ENCODE results near the gene SCML2. TPM values are rescaled to one million over a fixed set of nuclear protein-coding genes. Genes with fewer than 3 reads are reported as not detected.

SCML2 gene
- total and polyA plus RNA-seq, 2 of the 8 experiments (the other 6 are each of a cell fraction or from before 2014, with no cell fraction given): 14.6 to 18.9 TPM

GRCh38 chrX:18354369-18355223, at the start of gene SCML2 (continued):
- TF ChIP-seq SP1 (IDR thresholded peaks at IDR 0.05; ENCODE audit: low read depth, low read length): no peak
- TF ChIP-seq JUND (IDR thresholded peaks at IDR 0.05; ENCODE audit: low read length): no peak
- TF ChIP-seq, protein P1, sequence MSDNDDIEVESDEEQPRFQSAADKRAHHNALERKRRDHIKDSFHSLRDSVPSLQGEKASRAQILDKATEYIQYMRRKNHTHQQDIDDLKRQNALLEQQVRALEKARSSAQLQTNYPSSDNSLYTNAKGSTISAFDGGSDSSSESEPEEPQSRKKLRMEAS (IDR thresholded peaks at IDR 0.05): peak; percentile 64
